ENCODE data around the gene CCR8.

GRCh38 chr3:39295184-39295775 is 34.2 kb upstream of the CCR8 start:
- no peak for TF ChIP-seq CTCF (IDR thresholded peaks at IDR 0.05)
- no peak for TF ChIP-seq POLR2AphosphoS5 (IDR thresholded peaks at IDR 0.05; ENCODE audit: insufficient read depth in 1 of 2, low read depth in 1 of 2)
- no peak for TF ChIP-seq POLR2A (IDR thresholded peaks at IDR 0.05)

Data from vagina (tissue), 2 donors.